Suprapubic skin (tissue), 4 donors: ENCODE results near the gene ACOT11. TPM values are rescaled to one million over a fixed set of nuclear protein-coding genes. Genes with fewer than 3 reads are reported as not detected.

Experiments used
- DNase-seq, 2 donors: peaks; one replicate each; pipeline ENCODE4 v3.0.0-alpha.2; 2019; ENCODE audit warnings: low spot score in 2 of 2
- H3K27ac ChIP-seq: fragments of 200-600 bp; sonication (generic); one replicate; pipeline ENCODE4 v1.5.1; 2019
- H3K27me3 ChIP-seq: fragments of 200-600 bp; sonication (generic); one replicate; pipeline ENCODE4 v1.5.1; 2019
- H3K36me3 ChIP-seq: fragments of 200-600 bp; sonication (generic); one replicate; pipeline ENCODE4 v1.5.1; 2019
- H3K4me1 ChIP-seq: fragments of 200-600 bp; sonication (generic); one replicate; pipeline ENCODE4 v1.5.1; 2019
- H3K4me3 ChIP-seq: fragments of 200-600 bp; sonication (generic); one replicate; pipeline ENCODE4 v1.5.1; 2019; ENCODE audit warnings: mild to moderate bottlenecking
- H3K9me3 ChIP-seq: fragments of 200-600 bp; sonication (generic); one replicate; pipeline ENCODE4 v1.5.1; 2019
- CTCF ChIP-seq, 2 donors: fragments of 200-600 bp in 1 of 2; fragments of 450-650 bp in 1 of 2; sonication (generic) in 1 of 2; IDR thresholded peaks; one replicate each; pipeline ENCODE4 v1.5.1; 2016 to 2019; ENCODE audit warnings: antibody characterized with exemption in 2 of 2, mild to moderate bottlenecking in 1 of 2, moderate library complexity in 1 of 2
- EP300 ChIP-seq: sonication (generic); formaldehyde crosslinking; IDR thresholded peaks from one replicate; pipeline ENCODE4 v1.6.1; 2017; ENCODE audit warnings: antibody characterized with exemption
- POLR2A ChIP-seq, 2 donors: fragments of 450-650 bp; IDR thresholded peaks; one replicate each; pipeline ENCODE4 v1.6.1; 2017; ENCODE audit warnings: antibody characterized with exemption in 2 of 2, mild to moderate bottlenecking in 2 of 2, moderate library complexity in 2 of 2
- POLR2AphosphoS5 ChIP-seq, 3 donors: sonication (generic); formaldehyde crosslinking; IDR thresholded peaks; one replicate each; pipeline ENCODE4 v1.6.1; 2017; ENCODE audit warnings: antibody characterized with exemption in 3 of 3
- WGBS: methylation state at CpG from one replicate; pipeline ENCODE4 v1.1.5; 2018; 5-methylcytosine and 5-hydroxymethylcytosine counted together
- total RNA-seq, 4 donors: library from RNA; depleted of rRNA; stranded (reverse); fragments of >200 nt; gene quantifications; one replicate each; pipeline ENCODE4 v1.1.0, GENCODE V29; 2016

Gene ACOT11
- total RNA-seq, 4 donors from 2014 or later = 4.7 to 8.5 (median 6.9) TPM

GRCh38 chr1:54553602-54554313 lies 5.7 kb downstream of the ACOT11 start:
- no peak for DNase-seq

DNA sequence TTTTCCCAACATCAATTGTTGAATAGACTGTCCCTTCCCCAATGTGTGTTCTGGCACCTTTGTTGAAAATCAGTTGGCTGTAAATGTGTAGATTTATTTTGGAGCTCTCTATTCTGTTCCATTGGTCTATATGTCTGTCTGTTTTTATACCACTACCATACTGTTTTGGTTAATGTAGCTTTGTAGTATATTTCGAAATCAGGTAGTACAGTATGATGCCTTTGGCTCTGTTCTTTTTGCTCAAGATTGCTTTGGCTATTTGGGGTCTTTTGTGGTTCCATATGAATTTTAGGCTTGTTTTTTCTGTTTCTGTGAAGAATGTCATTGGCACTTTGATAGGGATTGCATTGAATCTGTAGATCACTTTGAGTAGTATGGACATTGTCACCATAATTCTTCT lies 8.1 kb downstream of the ACOT11 start:
- Histone ChIP-seq H3K4me3 (no peak overlapping the region), H3K9me3 (no peaks in the 10 kb centered on the region), H3K4me1 (no peaks in the 10 kb centered on the region), H3K27ac (no peak overlapping the region), H3K36me3 (no peaks in the 10 kb centered on the region), H3K27me3 (no peaks in the 10 kb centered on the region)
- no peak for TF ChIP-seq CTCF (IDR thresholded peaks at IDR 0.05)
- 95% methylated on average over 1 of the region's 1 CpG for WGBS
- DNase-seq = no peak

More at GRCh38 chr1:54553602-54554313, 5.7 kb downstream of the ACOT11 start:
- TF ChIP-seq CTCF (IDR thresholded peaks at IDR 0.05) (no peak), POLR2AphosphoS5 (IDR thresholded peaks at IDR 0.05) (no peak), EP300 (no peak), POLR2A (IDR thresholded peaks at IDR 0.05) (no peak)
- Histone ChIP-seq H3K36me3 (no peaks in the 10 kb centered on the region), H3K4me1 (no peaks in the 10 kb centered on the region), H3K9me3 (no peaks in the 10 kb centered on the region), H3K27ac (no peak overlapping the region), H3K27me3 (no peaks in the 10 kb centered on the region), H3K4me3 (no peak overlapping the region)
- 92% methylated on average over 8 of the region's 8 CpGs for WGBS

DNA sequence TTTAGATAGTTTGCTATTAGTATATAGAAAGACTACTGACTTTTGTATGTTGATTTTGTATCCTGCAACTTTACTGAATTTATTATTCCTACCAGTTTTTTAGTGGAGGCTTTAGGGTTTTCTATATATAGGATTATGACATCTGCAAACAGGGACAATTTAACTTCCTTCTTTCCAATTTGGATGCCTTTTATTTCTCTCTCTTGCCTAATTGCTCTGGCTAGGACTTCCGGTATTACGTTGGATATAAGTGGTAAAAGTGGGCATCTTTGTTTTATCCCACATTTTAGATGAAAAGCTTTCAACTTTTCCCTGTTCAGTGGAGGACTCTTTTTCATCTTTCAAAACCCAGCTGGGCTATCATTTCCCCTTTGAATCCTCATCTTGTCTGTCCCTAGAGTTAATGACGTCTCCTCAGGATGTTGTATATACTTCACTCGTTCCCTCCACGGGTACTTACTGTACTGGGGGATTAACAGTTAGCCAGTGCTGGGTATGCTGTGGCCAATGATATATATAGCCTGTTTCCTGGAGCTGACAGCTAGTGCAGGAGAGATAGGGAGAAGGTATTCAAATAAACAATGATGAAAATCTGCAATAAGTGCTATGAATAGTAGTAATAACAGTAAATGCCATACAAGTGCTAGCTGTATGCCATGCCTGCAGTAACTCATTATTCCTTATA lies 9.8 kb downstream of the ACOT11 start:
- no peaks in the 10 kb centered on the region for H3K9me3 ChIP-seq
- H3K4me3 ChIP-seq = no peak overlapping the region
- 55% methylated on average over 5 of the region's 5 CpGs for WGBS
- H3K4me1 ChIP-seq = no peaks in the 10 kb centered on the region
- no peaks in the 10 kb centered on the region for H3K36me3 ChIP-seq
- no peak overlapping the region for H3K27ac ChIP-seq
- DNase-seq = no peak
- H3K27me3 ChIP-seq = no peaks in the 10 kb centered on the region
- TF ChIP-seq EP300 = no peak
- TF ChIP-seq CTCF (IDR thresholded peaks at IDR 0.05) = no peak
- TF ChIP-seq POLR2AphosphoS5 (IDR thresholded peaks at IDR 0.05) = no peak
- no peak for TF ChIP-seq POLR2A (IDR thresholded peaks at IDR 0.05)

DNA sequence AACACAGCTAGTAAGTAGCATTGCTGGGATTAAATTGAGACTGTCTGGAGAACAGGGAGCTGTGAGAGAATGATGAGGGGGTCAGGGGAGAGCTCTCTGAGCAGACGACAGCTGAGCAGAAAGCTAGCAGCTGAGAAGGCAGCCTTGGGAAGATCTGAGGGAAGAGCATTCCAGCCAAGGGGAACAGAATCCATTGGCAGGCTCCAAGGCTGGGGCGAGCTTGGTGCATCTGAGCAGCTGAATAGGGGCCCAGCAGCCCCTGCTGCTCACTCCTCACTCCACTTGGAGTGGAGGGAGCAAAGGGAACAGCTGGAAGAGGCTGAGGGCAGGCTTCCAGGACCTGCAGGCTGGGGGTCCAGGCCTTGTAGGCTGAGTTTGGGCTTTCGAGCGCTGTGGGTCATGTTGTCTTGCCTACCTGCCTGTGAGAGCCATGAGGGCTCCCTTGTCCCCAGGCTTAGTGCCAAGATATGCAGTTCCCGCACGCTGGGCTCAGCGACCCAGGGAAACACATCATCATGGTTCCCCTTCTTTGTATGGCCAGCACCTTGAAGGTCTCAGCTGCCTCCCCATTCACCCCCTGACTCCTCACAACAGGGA lies 10.5 kb downstream of the ACOT11 start:
- Histone ChIP-seq H3K4me1 (no peaks in the 10 kb centered on the region), H3K27ac (no peak overlapping the region), H3K4me3 (no peak overlapping the region), H3K36me3 (no peaks in the 10 kb centered on the region), H3K27me3 (no peaks in the 10 kb centered on the region), H3K9me3 (no peaks in the 10 kb centered on the region)
- WGBS = 70% methylated on average over 3 of the region's 7 CpGs
- peak in 1 of 2 donors; percentile 30 for DNase-seq
- TF ChIP-seq POLR2A (IDR thresholded peaks at IDR 0.05) (no peak), POLR2AphosphoS5 (IDR thresholded peaks at IDR 0.05) (no peak), CTCF (IDR thresholded peaks at IDR 0.05) (no peak), EP300 (no peak)

GRCh38 chr1:54559111-54559548 lies 11.1 kb downstream of the ACOT11 start:
- Histone ChIP-seq H3K27me3 (no peaks in the 10 kb centered on the region), H3K36me3 (no peaks in the 10 kb centered on the region), H3K9me3 (no peaks in the 10 kb centered on the region), H3K4me1 (peaks cover 2% of the 10 kb centered on the region), H3K4me3 (no peak overlapping the region), H3K27ac (no peak overlapping the region)
- 51% methylated on average over 8 of the region's 9 CpGs for WGBS
- TF ChIP-seq POLR2AphosphoS5 (IDR thresholded peaks at IDR 0.05) (no peak), CTCF (IDR thresholded peaks at IDR 0.05) (no peak), EP300 (no peak)
- peak in 1 of 2 donors; percentile 44 for DNase-seq
